Naive thymus-derived CD8-positive, alpha-beta T cell (primary cell): ENCODE data around the gene SREK1. TPM values are rescaled to one million over a fixed set of nuclear protein-coding genes. Genes with fewer than 3 reads are reported as not detected.

Experiments
- ATAC-seq, 2 donors: fragments of 150-1000 bp; cut with Tn5 transposase in 1 of 2; sonication (Bioruptor Pico), chemical (Tn5 transposase) in 1 of 2; 1 replicate in 1 of 2; 2 replicates in 1 of 2; pipeline ENCODE4 v1.10.0; 2021; ENCODE audit warnings: mild to moderate bottlenecking in 2 of 2, moderate library complexity in 2 of 2
- POLR2A ChIA-PET: fragments of 350-600 bp; sonication (Branson Sonifier 250); formaldehyde crosslinking; loops from one replicate; lab custom pipeline; 2021; ENCODE audit warnings: antibody characterized with exemption; lab: Charles Lee
- DNase-seq, 10 donors: peaks; one replicate each; pipeline versions ENCODE4 v3.0.0 to v3.0.0-alpha.2; 2020 to 2022
- H3K27ac Mint-ChIP-seq, 10 donors: one replicate each; pipeline ENCODE4 v1.8.0; 2020 to 2022; ENCODE audit warnings: mild to moderate bottlenecking in 10 of 10, mixed read lengths in 10 of 10, moderate library complexity in 4 of 10, inconsistent platforms in 1 of 10
- H3K27me3 Mint-ChIP-seq, 5 donors: one replicate each; pipeline ENCODE4 v1.8.0; 2021 to 2022; ENCODE audit warnings: mixed read lengths in 5 of 5
- H3K36me3 Mint-ChIP-seq, 3 donors: one replicate each; pipeline ENCODE4 v1.8.0; 2020 to 2022; ENCODE audit warnings: mixed read lengths in 3 of 3, mild to moderate bottlenecking in 2 of 3, inconsistent platforms in 1 of 3
- H3K4me1 Mint-ChIP-seq, 4 donors: one replicate each; pipeline ENCODE4 v1.8.0; 2021 to 2022; ENCODE audit warnings: mixed read lengths in 4 of 4
- H3K4me3 Mint-ChIP-seq, 10 donors: one replicate each; pipeline ENCODE4 v1.8.0; 2020 to 2022; ENCODE audit warnings: mild to moderate bottlenecking in 10 of 10, mixed read lengths in 10 of 10, moderate library complexity in 6 of 10, inconsistent platforms in 1 of 10
- H3K9me3 Mint-ChIP-seq, 9 donors: one replicate each; pipeline ENCODE4 v1.8.0; 2020 to 2022; ENCODE audit warnings: mixed read lengths in 9 of 9, mild to moderate bottlenecking in 3 of 9, inconsistent platforms in 1 of 9, moderate library complexity in 1 of 9
- polyA plus RNA-seq, 3 donors: library from polyadenylated mRNA; unstranded; fragments of 300-500 nt; fragmentation: Illumina TruSeq; gene quantifications; one replicate each; pipeline ENCODE4 v1.2.3, GENCODE V29; 2021
- total RNA-seq, 8 experiments: library from RNA in 2 of 8; stranded (reverse) in 2 of 8; gene quantifications; one replicate each; pipeline ENCODE4 v1.2.3 and lab custom pipeline; 2021 to 2026

Gene SREK1
- total and polyA plus RNA-seq, 5 experiments from 2014 or later, result 15.2 to 92.4 (median 21.4) TPM

DNA sequence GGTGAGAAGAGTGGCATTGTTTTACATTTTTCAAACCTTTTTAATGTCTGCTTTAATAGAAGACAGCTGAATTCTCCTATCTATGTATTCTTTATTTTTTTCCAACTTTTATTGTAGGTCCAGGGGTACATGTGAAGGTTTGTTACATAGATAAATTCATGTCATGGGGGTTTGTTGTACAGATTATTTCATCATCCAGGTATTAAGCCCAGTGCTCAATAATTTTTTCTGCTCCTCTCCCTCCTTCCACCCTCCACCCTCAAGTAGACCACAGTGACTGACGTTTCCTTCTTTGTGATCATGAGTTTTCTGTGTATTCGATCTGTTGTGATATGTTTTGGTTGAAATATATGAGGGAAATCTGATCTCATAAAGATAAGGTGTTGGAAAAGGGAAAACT lies 1.7 kb upstream of the SREK1 start:
- no peak for ATAC-seq
- POLR2A ChIA-PET, result no interaction called here

GRCh38 chr5:66143473-66144073 lies 527 bp upstream of the SREK1 start:
- peaks cover 0 to 5% (median 4%) of the 10 kb centered on the region in 3 donors for H3K36me3 Mint-ChIP-seq
- H3K9me3 Mint-ChIP-seq, result no peaks in the 10 kb centered on the region
- POLR2A ChIA-PET, result interaction anchor here (0.6 to 2.2 kb wide), 9 partner anchors 32 to 1022 kb away, joined by 3 to 39 read pairs (median 5); partner anchors contain the start of genes ERBIN, NLN, SGTB and TRIM23
- peaks cover 11 to 47% (median 38%) of the 10 kb centered on the region in 4 donors for H3K4me1 Mint-ChIP-seq
- ATAC-seq, result no peak
- peak overlapping the region; percentile 99 to 100 (median 100) for H3K27ac Mint-ChIP-seq
- H3K4me3 Mint-ChIP-seq, result peak overlapping the region; percentile 96 to 100 (median 98)
- DNase-seq, result no peak
- peaks cover 0 to 1% (median 0%) of the 10 kb centered on the region in 5 donors for H3K27me3 Mint-ChIP-seq

More for the DNA sequence above, 1.7 kb upstream of the SREK1 start:
- Mint-ChIP-seq H3K27me3 (peaks cover 0 to 1% (median 0%) of the 10 kb centered on the region in 5 donors), H3K36me3 (peaks cover 0 to 5% (median 4%) of the 10 kb centered on the region in 3 donors), H3K4me3 (peak overlapping the region in 9 of 10 donors; percentile 1 to 99 (median 50)), H3K9me3 (no peaks in the 10 kb centered on the region), H3K27ac (peak overlapping the region in 8 of 10 donors; percentile 22 to 100 (median 71)), H3K4me1 (peaks cover 7 to 38% (median 31%) of the 10 kb centered on the region in 4 donors)
- peak in 2 of 10 donors; percentile 17 to 31 for DNase-seq

- peaks cover 4 to 7% (median 5%) of the 10 kb centered on the region in 3 donors for H3K36me3 Mint-ChIP-seq
- peak overlapping the region; percentile 99 to 100 (median 100) for H3K27ac Mint-ChIP-seq
- POLR2A ChIA-PET, result interaction anchor here (1.1 to 2.2 kb wide), 10 partner anchors 8 to 582 kb away, joined by 3 to 39 read pairs (median 6); partner anchors contain the start of genes CENPK, ERBIN, NLN and PPWD1
- H3K4me1 Mint-ChIP-seq, result peaks cover 12 to 56% (median 47%) of the 10 kb centered on the region in 4 donors
- peak overlapping the region; percentile 96 to 100 (median 98) for H3K4me3 Mint-ChIP-seq
- H3K9me3 Mint-ChIP-seq, result no peaks in the 10 kb centered on the region
- peaks cover 0 to 1% (median 0%) of the 10 kb centered on the region in 5 donors for H3K27me3 Mint-ChIP-seq
- DNase-seq, result no peak
- ATAC-seq, result peak; percentile 54 to 55
These were observed 812 bp downstream of the SREK1 start for GRCh38 chr5:66144834-66145390.

GRCh38 chr5:66145737-66146136 lies 1.6 kb downstream of the SREK1 start:
- peaks cover 19 to 64% (median 55%) of the 10 kb centered on the region in 4 donors for H3K4me1 Mint-ChIP-seq
- no peaks in the 10 kb centered on the region for H3K9me3 Mint-ChIP-seq
- H3K4me3 Mint-ChIP-seq, result peak overlapping the region; percentile 87 to 100 (median 98)
- peaks cover 0 to 1% (median 0%) of the 10 kb centered on the region in 5 donors for H3K27me3 Mint-ChIP-seq
- H3K36me3 Mint-ChIP-seq, result peaks cover 4 to 10% (median 8%) of the 10 kb centered on the region in 3 donors
- H3K27ac Mint-ChIP-seq, result peak overlapping the region; percentile 10 to 100 (median 100)
- POLR2A ChIA-PET, result interaction anchor here (1.1 to 2.2 kb wide), 2 partner anchors 23 to 220 kb away, joined by 3 to 39 read pairs; partner anchors contain the start of gene ERBIN
- no peak for ATAC-seq
- DNase-seq, result no peak

- no peaks in the 10 kb centered on the region for H3K9me3 Mint-ChIP-seq
- no peak overlapping the region for H3K27ac Mint-ChIP-seq
- H3K36me3 Mint-ChIP-seq, result peaks cover 0 to 22% (median 3%) of the 10 kb centered on the region in 3 donors
- no peaks in the 10 kb centered on the region for H3K27me3 Mint-ChIP-seq
- DNase-seq (no peak), ATAC-seq (no peak)
- peak overlapping the region in 3 of 10 donors; percentile 8 to 35 (median 23) for H3K4me3 Mint-ChIP-seq
- POLR2A ChIA-PET, result no interaction called here
- H3K4me1 Mint-ChIP-seq, result peaks cover 25 to 70% (median 60%) of the 10 kb centered on the region in 4 donors
These were observed 5.8 kb downstream of the SREK1 start for GRCh38 chr5:66149950-66150349.

DNA sequence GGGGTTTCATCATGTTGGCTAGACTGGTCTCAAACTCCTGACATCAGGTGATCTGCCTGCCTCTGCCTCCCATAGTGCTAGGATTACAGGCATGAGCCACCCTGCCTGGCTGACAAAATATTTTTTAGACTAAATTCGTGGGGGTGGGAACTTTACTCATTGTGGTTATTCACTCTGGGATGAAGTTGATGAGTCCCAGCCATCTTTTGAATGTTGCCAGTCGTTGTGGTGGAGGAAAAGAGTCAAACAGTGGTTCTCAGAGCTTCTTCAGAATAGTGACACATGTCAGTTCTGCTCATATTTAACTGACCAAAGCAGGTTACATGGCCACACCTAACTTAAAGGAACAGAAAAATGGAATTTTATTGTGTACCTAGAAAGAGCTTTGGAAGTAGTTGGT lies 6.9 kb downstream of the SREK1 start:
- Mint-ChIP-seq H3K4me1 (peaks cover 26 to 64% (median 55%) of the 10 kb centered on the region in 4 donors), H3K4me3 (peak overlapping the region in 3 of 10 donors; percentile 1 to 15 (median 10)), H3K27ac (peak overlapping the region in 1 of 10 donors; percentile 9), H3K9me3 (no peaks in the 10 kb centered on the region), H3K27me3 (no peaks in the 10 kb centered on the region), H3K36me3 (peaks cover 0 to 29% (median 4%) of the 10 kb centered on the region in 3 donors)
- ATAC-seq (no peak), DNase-seq (no peak)
- POLR2A ChIA-PET, result no interaction called here

DNA sequence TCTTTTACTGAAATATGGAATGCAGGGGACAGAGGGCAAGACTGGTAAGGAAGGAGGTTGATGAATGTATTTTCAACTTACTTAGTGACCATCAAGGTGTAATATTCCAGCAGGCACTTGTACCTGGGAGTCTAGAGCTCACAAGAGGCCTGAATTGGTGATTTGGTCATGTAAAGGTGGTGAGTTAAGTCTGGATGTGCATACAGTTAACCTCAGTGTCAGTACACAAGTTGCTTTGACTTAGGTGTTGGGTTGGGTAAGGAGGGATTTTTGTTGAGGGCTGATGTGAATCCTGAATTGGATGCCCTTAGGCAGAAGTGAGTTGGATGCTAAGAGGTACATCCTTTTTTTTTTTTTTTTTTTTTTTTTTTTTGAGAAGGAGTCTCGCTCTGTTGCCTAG lies 7.4 kb downstream of the SREK1 start:
- Mint-ChIP-seq H3K4me1 (peaks cover 26 to 61% (median 55%) of the 10 kb centered on the region in 4 donors), H3K27me3 (no peaks in the 10 kb centered on the region), H3K27ac (peak overlapping the region in 2 of 10 donors; percentile 9 to 59), H3K9me3 (no peaks in the 10 kb centered on the region), H3K36me3 (peaks cover 0 to 34% (median 4%) of the 10 kb centered on the region in 3 donors), H3K4me3 (peak overlapping the region in 2 of 10 donors; percentile 1 to 15)
- no peak for DNase-seq
- ATAC-seq, result no peak
- POLR2A ChIA-PET, result no interaction called here

GRCh38 chr5:66157046-66157445 lies 12.9 kb downstream of the SREK1 start:
- no peak for DNase-seq
- peaks cover 8 to 21% (median 18%) of the 10 kb centered on the region in 4 donors for H3K4me1 Mint-ChIP-seq
- H3K27me3 Mint-ChIP-seq, result no peaks in the 10 kb centered on the region
- no peak overlapping the region for H3K4me3 Mint-ChIP-seq
- ATAC-seq, result no peak
- POLR2A ChIA-PET, result no interaction called here
- H3K9me3 Mint-ChIP-seq, result no peaks in the 10 kb centered on the region
- H3K27ac Mint-ChIP-seq, result no peak overlapping the region
- peaks cover 0 to 58% (median 9%) of the 10 kb centered on the region in 3 donors for H3K36me3 Mint-ChIP-seq

- peaks cover 0 to 78% (median 21%) of the 10 kb centered on the region in 3 donors for H3K36me3 Mint-ChIP-seq
- POLR2A ChIA-PET, result interaction anchor here (0.5 kb wide), 1 partner anchor 23 kb away, joined by 4 read pairs; no protein-coding TSS in a partner anchor
- ATAC-seq, result no peak
These were observed 17.3 kb downstream of the SREK1 start for GRCh38 chr5:66161356-66161755.

GRCh38 chr5:66164044-66164790 lies 20.1 kb downstream of the SREK1 start:
- Mint-ChIP-seq H3K36me3 (peaks cover 0 to 74% (median 19%) of the 10 kb centered on the region in 3 donors), H3K9me3 (no peaks in the 10 kb centered on the region)
- ATAC-seq, result no peak

More at GRCh38 chr5:66161356-66161755, 17.3 kb downstream of the SREK1 start:
- Mint-ChIP-seq H3K27ac (peak overlapping the region in 1 of 10 donors; percentile 6), H3K4me1 (peaks cover 0 to 15% (median 6%) of the 10 kb centered on the region in 4 donors), H3K9me3 (no peaks in the 10 kb centered on the region), H3K4me3 (no peak overlapping the region), H3K27me3 (no peaks in the 10 kb centered on the region)
- no peak for DNase-seq

DNA sequence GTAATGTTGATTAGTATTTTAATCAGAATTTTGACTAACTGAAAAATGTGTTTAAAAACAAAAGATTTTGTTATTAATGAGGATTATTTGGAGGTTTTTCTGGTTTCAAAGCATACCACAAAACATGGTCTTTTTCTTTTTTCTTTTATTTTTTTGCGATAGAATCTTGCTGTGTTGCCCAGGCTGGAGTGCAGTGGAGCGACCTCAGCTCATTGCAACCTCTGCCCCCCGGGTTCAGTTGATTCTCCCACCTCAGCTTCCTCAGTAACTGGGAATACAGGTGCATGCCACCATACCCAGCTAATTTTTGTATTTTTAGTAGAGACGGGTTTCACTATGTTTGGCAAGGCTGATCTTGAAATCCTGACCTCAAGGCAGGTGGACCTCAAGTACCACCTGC lies 24.1 kb downstream of the SREK1 start:
- Mint-ChIP-seq H3K36me3 (peaks cover 4 to 63% (median 16%) of the 10 kb centered on the region in 3 donors), H3K27ac (peak overlapping the region in 7 of 10 donors; percentile 44 to 83 (median 48)), H3K27me3 (no peaks in the 10 kb centered on the region), H3K4me1 (peaks cover 4 to 39% (median 22%) of the 10 kb centered on the region in 4 donors), H3K4me3 (no peak overlapping the region), H3K9me3 (no peaks in the 10 kb centered on the region)
- POLR2A ChIA-PET, result interaction anchor here (0.6 to 1.1 kb wide), 2 partner anchors 23 to 202 kb away, joined by 3 read pairs; no protein-coding TSS in a partner anchor
- DNase-seq (no peak), ATAC-seq (no peak)

More at GRCh38 chr5:66164044-66164790, 20.1 kb downstream of the SREK1 start:
- POLR2A ChIA-PET, result no interaction called here
- no peak overlapping the region for H3K4me3 Mint-ChIP-seq
- peak overlapping the region in 1 of 10 donors; percentile 8 for H3K27ac Mint-ChIP-seq
- H3K27me3 Mint-ChIP-seq, result no peaks in the 10 kb centered on the region
- no peak for DNase-seq
- H3K4me1 Mint-ChIP-seq, result peaks cover 2 to 12% (median 7%) of the 10 kb centered on the region in 4 donors

DNA sequence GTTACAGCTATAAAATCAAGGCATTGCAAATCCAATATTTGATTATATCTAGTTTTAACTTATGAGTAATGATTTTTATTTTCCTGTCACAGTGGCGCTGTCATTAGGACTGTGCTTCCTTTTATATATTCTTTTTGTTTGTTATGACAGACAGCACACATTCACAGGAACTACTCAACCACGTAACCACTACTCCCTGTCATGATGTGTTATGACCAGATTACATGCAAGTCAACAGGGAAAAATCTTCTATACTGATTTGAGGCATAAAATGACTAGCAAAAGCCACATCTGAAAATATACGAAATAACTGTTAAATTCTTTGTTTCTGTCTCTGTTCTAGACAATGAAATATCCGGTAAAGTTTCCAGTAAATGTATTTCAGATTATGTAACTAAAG lies 25.4 kb downstream of the SREK1 start:
- peak in 2 of 10 donors; percentile 36 to 41 for DNase-seq
- no peak overlapping the region for H3K4me3 Mint-ChIP-seq
- H3K27ac Mint-ChIP-seq, result peak overlapping the region in 9 of 10 donors; percentile 14 to 96 (median 53)
- ATAC-seq, result peak; percentile 48 to 50
- POLR2A ChIA-PET, result no interaction called here
- H3K27me3 Mint-ChIP-seq, result no peaks in the 10 kb centered on the region
- peaks cover 4 to 39% (median 22%) of the 10 kb centered on the region in 4 donors for H3K4me1 Mint-ChIP-seq
- H3K36me3 Mint-ChIP-seq, result peaks cover 4 to 58% (median 11%) of the 10 kb centered on the region in 3 donors
- no peaks in the 10 kb centered on the region for H3K9me3 Mint-ChIP-seq
